ENCODE data around the gene EPHB2. TPM values are rescaled to one million over a fixed set of nuclear protein-coding genes. Genes with fewer than 3 reads are reported as not detected.
A peak's percentile ranks its signal among the peaks of the same experiment; 100 is the strongest.
"Not testable (repeated sequence)": the region's sequence is repeated elsewhere in the genome, so short reads cannot be mapped to it uniquely, and the experiment has no call there.

The EPHB2 gene
- total and polyA plus RNA-seq, 7 donors = 1.2 to 38.6 (median 3.0) TPM

DNA sequence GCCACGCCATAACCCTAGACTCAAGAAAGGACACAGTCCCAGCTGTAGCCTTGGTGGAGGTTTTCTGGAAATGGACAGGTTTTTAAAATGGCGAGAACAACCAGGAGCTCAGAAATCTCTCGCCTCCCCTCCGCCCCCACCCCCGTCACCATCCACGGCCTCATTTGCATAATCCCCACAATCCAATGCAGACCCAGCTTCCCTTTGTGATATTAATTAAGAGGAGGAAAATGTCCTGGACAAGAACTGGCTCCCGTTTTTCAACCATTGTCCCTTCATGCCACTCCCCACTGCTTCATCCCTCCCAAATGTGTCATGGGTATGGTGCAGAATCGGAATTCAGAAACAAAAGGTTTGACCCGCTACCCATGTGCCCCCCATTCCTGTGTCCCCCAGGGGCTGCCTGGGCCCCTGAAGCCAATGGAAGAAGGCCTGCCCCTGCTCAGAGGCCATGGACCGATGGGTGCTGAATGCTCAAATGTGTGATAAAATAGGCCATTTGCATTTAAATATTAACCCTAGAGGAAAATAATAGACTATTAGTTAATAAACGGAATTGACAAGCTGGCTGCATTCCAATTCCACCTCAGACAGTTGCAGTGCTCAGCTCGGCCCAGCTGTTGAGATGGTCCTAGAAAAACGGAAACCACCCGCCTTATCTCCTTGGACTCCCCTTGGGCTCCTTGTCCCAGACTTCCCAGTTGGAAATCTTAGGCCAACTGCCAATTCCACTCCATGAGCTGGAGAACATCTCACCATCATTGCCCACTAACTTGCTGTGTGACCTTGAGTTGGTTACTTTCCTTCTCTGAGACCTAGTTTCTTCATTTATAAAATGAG, 10.7 kb upstream of the EPHB2 start:
- Histone ChIP-seq H3K27me3 (no peaks in the 10 kb centered on the region), H3K36me3 (no peaks in the 10 kb centered on the region), H3K9me3 (no peaks in the 10 kb centered on the region), H3K4me1 (no peaks in the 10 kb centered on the region), H3K4me3 (no peak overlapping the region), H3K27ac (no peak overlapping the region)
- no peak for DNase-seq
- TF ChIP-seq CTCF (IDR thresholded peaks at IDR 0.05) (no peak), EP300 (IDR thresholded peaks at IDR 0.05) (no peak), POLR2A (IDR thresholded peaks at IDR 0.05) (no peak), POLR2AphosphoS5 (IDR thresholded peaks at IDR 0.05) (no peak)
- intact Hi-C loops (cut with DNase I) = loop anchor here (10.0 kb wide), 1 partner anchor 265 kb away; no protein-coding TSS in a partner anchor
- WGBS, 2 donors = 84% methylated on average over 14 of the region's 14 CpGs

- no peaks in the 10 kb centered on the region for H3K4me1 ChIP-seq
- no peak for DNase-seq
- no peak overlapping the region for H3K27ac ChIP-seq
- TF ChIP-seq POLR2AphosphoS5 (IDR thresholded peaks at IDR 0.05) (no peak), POLR2A (IDR thresholded peaks at IDR 0.05) (no peak), CTCF (IDR thresholded peaks at IDR 0.05) (no peak), EP300 (IDR thresholded peaks at IDR 0.05) (no peak)
- no peak overlapping the region for H3K4me3 ChIP-seq
- H3K27me3 ChIP-seq = no peaks in the 10 kb centered on the region
- H3K9me3 ChIP-seq = no peaks in the 10 kb centered on the region
- H3K36me3 ChIP-seq = no peaks in the 10 kb centered on the region
- whole genome bisulfite sequencing, 2 donors = 13 to 53% methylated on average over 12 of the region's 12 CpGs
- intact Hi-C loops (cut with DNase I) = loop anchor here (10.0 kb wide), 1 partner anchor 262 kb away; no protein-coding TSS in a partner anchor
Measured at GRCh38 chr1:22702296-22703085, 8.1 kb upstream of the EPHB2 start.

GRCh38 chr1:22704440-22705067, 6.1 kb upstream of the EPHB2 start:
- Histone ChIP-seq H3K27ac (no peak overlapping the region), H3K27me3 (peaks cover 0 to under 1% (median 0%) of the 10 kb centered on the region in 3 donors), H3K9me3 (no peaks in the 10 kb centered on the region), H3K4me3 (no peak overlapping the region), H3K4me1 (peaks cover 0 to under 1% (median 0%) of the 10 kb centered on the region in 4 donors), H3K36me3 (no peaks in the 10 kb centered on the region)
- TF ChIP-seq POLR2AphosphoS5 (IDR thresholded peaks at IDR 0.05) = no peak
- peak; percentile 67 to 96 (median 91) for TF ChIP-seq CTCF (IDR thresholded peaks at IDR 0.05)
- no peak for TF ChIP-seq POLR2A (IDR thresholded peaks at IDR 0.05)
- TF ChIP-seq EP300 (IDR thresholded peaks at IDR 0.05) = no peak
- WGBS, 2 donors = 48 to 62% methylated on average over 2 of the region's 2 CpGs
- peak; percentile 92 for DNase-seq
- intact Hi-C loops (cut with DNase I) = loop anchor here (1.0 to 10.0 kb wide), 3 partner anchors 184 to 260 kb away; no protein-coding TSS in a partner anchor

- no peaks in the 10 kb centered on the region for H3K36me3 ChIP-seq
- TF ChIP-seq EP300 (IDR thresholded peaks at IDR 0.05) = no peak
- TF ChIP-seq POLR2AphosphoS5 (IDR thresholded peaks at IDR 0.05) = no peak
- TF ChIP-seq CTCF (IDR thresholded peaks at IDR 0.05) = no peak
- no peak for TF ChIP-seq POLR2A (IDR thresholded peaks at IDR 0.05)
- no peaks in the 10 kb centered on the region for H3K9me3 ChIP-seq
- intact Hi-C loops (cut with DNase I) = loop anchor here (2.0 to 10.0 kb wide), 2 partner anchors 183 to 259 kb away; no protein-coding TSS in a partner anchor
- peaks cover 0 to 9% (median 8%) of the 10 kb centered on the region in 3 donors for H3K27me3 ChIP-seq
- no peak overlapping the region for H3K4me3 ChIP-seq
- H3K27ac ChIP-seq = no peak overlapping the region
- H3K4me1 ChIP-seq = peaks cover 0 to 9% (median 8%) of the 10 kb centered on the region in 4 donors
- DNase-seq = no peak
Measured at GRCh38 chr1:22705586-22705985, 5.1 kb upstream of the EPHB2 start.

GRCh38 chr1:22706100-22706499, 4.5 kb upstream of the EPHB2 start:
- not testable (repeated sequence) for H3K27me3 ChIP-seq, H3K36me3 ChIP-seq, H3K4me3 ChIP-seq, DNase-seq, H3K9me3 ChIP-seq, H3K27ac ChIP-seq
- WGBS, 2 donors = 84% methylated on average over 4 of the region's 4 CpGs
- intact Hi-C loops (cut with DNase I) = loop anchor here (10.0 kb wide), 1 partner anchor 259 kb away; no protein-coding TSS in a partner anchor
- peaks cover 0 to 11% (median 8%) of the 10 kb centered on the region in 4 donors for H3K4me1 ChIP-seq

Data from sigmoid colon (tissue), 7 donors.